Activated effector memory CD4-positive, alpha-beta T cell treated with anti-CD3 and anti-CD28 coated beads, Interleukin-2, amount 50 U/mL, for 16 hours (primary cell): ENCODE measurements around the gene COL11A1.
"Not testable (repeated sequence)": the region's sequence is repeated elsewhere in the genome, so short reads cannot be mapped to it uniquely, and the experiment has no call there.

Source experiments
- DNase-seq: peaks from one replicate; pipeline ENCODE4 v3.0.0-alpha.2; 2020

COL11A1 gene

GRCh38 chr1:103108376-103109150 is at the start of gene COL11A1:
Gene COL11A1 (minus strand): TSS chr1:103108522. CDS start chr1:103108178, 344 bp downstream.
- DNase-seq, result no peak

GRCh38 chr1:103156966-103157365 is 48.6 kb upstream of the COL11A1 start:
- no peak for DNase-seq

- DNase-seq, result no peak
Observed at GRCh38 chr1:103146166-103146565, 37.8 kb upstream of the COL11A1 start.

- DNase-seq, result no peak
Observed at GRCh38 chr1:103145449-103145848, 37.1 kb upstream of the COL11A1 start.

GRCh38 chr1:103144681-103145080 is 36.4 kb upstream of the COL11A1 start:
- DNase-seq, result no peak

- DNase-seq, result no peak
Observed at GRCh38 chr1:103142461-103142860, 34.1 kb upstream of the COL11A1 start.

- no peak for DNase-seq
Observed at GRCh38 chr1:103129796-103130195, 21.5 kb upstream of the COL11A1 start.

GRCh38 chr1:103129255-103129654 is 20.9 kb upstream of the COL11A1 start:
- DNase-seq, result no peak

- not testable (repeated sequence) for DNase-seq
Observed at GRCh38 chr1:103128256-103128655, 19.9 kb upstream of the COL11A1 start.

- DNase-seq, result no peak
Observed at GRCh38 chr1:103125219-103125618, 16.9 kb upstream of the COL11A1 start.

GRCh38 chr1:103122983-103123720 is 14.8 kb upstream of the COL11A1 start:
- no peak for DNase-seq

GRCh38 chr1:103120981-103121380 is 12.7 kb upstream of the COL11A1 start:
- DNase-seq, result no peak

GRCh38 chr1:103112546-103112945 is 4.2 kb upstream of the COL11A1 start:
- DNase-seq, result no peak

GRCh38 chr1:103111926-103112325 is 3.6 kb upstream of the COL11A1 start:
- no peak for DNase-seq

GRCh38 chr1:103110701-103111100 is 2.4 kb upstream of the COL11A1 start:
- no peak for DNase-seq

- no peak for DNase-seq
Observed at GRCh38 chr1:103109311-103109920, 1.1 kb upstream of the COL11A1 start.

GRCh38 chr1:103107741-103108375 is 464 bp downstream of the COL11A1 start:
- DNase-seq, result no peak

GRCh38 chr1:103106426-103107341 is 1.6 kb downstream of the COL11A1 start:
- no peak for DNase-seq

- DNase-seq, result no peak
Observed at GRCh38 chr1:103101399-103101798, 6.9 kb downstream of the COL11A1 start.

- no peak for DNase-seq
Observed at GRCh38 chr1:103089221-103089620, 19.1 kb downstream of the COL11A1 start.

GRCh38 chr1:103087256-103087655 is 21.1 kb downstream of the COL11A1 start:
- DNase-seq, result no peak

GRCh38 chr1:103084181-103084580 is 24.1 kb downstream of the COL11A1 start:
- DNase-seq, result no peak
